Measurements from ENCODE around the gene PCYT2. TPM values are rescaled to one million over a fixed set of nuclear protein-coding genes. Genes with fewer than 3 reads are reported as not detected.

Gene PCYT2
- total and polyA plus RNA-seq, 2 donors (not counting 1 experiment from before 2014, with no cell fraction given) = 33.4 to 34.9 TPM

- TF ChIP-seq EZH2 (IDR thresholded peaks at IDR 0.05; ENCODE audit: borderline replicate concordance, insufficient read depth, low read depth, low read length, poor library complexity, severe bottlenecking) = no peak
- TF ChIP-seq, protein P1, sequence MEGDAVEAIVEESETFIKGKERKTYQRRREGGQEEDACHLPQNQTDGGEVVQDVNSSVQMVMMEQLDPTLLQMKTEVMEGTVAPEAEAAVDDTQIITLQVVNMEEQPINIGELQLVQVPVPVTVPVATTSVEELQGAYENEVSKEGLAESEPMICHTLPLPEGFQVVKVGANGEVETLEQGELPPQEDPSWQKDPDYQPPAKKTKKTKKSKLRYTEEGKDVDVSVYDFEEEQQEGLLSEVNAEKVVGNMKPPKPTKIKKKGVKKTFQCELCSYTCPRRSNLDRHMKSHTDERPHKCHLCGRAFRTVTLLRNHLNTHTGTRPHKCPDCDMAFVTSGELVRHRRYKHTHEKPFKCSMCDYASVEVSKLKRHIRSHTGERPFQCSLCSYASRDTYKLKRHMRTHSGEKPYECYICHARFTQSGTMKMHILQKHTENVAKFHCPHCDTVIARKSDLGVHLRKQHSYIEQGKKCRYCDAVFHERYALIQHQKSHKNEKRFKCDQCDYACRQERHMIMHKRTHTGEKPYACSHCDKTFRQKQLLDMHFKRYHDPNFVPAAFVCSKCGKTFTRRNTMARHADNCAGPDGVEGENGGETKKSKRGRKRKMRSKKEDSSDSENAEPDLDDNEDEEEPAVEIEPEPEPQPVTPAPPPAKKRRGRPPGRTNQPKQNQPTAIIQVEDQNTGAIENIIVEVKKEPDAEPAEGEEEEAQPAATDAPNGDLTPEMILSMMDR (IDR thresholded peaks at IDR 0.05) = no peak
- H3K36me3 ChIP-seq (replicated peaks in 1 of 2; ENCODE audit: control extremely low read depth in 1 of 2, control insufficient read depth in 1 of 2, extremely low read depth in 1 of 2, insufficient read depth in 2 of 2, low read length in 1 of 2) = peaks cover 0 to 6% of the 10 kb centered on the region in 2 experiments
- no peaks in the 10 kb centered on the region for H3K9me3 ChIP-seq (ENCODE audit: control extremely low read depth in 1 of 3, control insufficient read depth in 2 of 3, insufficient read depth in 1 of 3, low read length in 2 of 3)
- peaks cover 37% of the 10 kb centered on the region for H4K20me1 ChIP-seq (ENCODE audit: control insufficient read depth, insufficient read depth, low read length, poor library complexity, severe bottlenecking)
- Mint-ChIP-seq H3K4me3 (peak overlapping the region; percentile 39), H3K4me1 (peaks cover 30% of the 10 kb centered on the region), H3K27ac (peak overlapping the region; percentile 70), H3K27me3 (no peaks in the 10 kb centered on the region), H3K9me3 (ENCODE audit: insufficient read depth) (no peaks in the 10 kb centered on the region)
- peak overlapping the region; percentile 29 for H3K4me2 ChIP-seq (replicated peaks; ENCODE audit: low read depth, low read length, poor library complexity, severe bottlenecking)
- 27% methylated on average over 29 of the region's 32 CpGs for whole genome bisulfite sequencing (ENCODE audit: insufficient coverage)
- no peak overlapping the region for H2AFZ ChIP-seq (ENCODE audit: insufficient read depth, low read depth, low read length, poor library complexity, severe bottlenecking)
- intact Hi-C loops (cut with micrococcal nuclease) = no loop called here
- H3K27ac ChIP-seq (ENCODE audit: low read length in 2 of 2) = no peak overlapping the region
- CTCF ChIA-PET = no interaction called here
- ATAC-seq (ENCODE audit: low read depth) = no peak
- H3K27me3 ChIP-seq (replicated peaks in 1 of 4; ENCODE audit: control extremely low read depth in 1 of 4, control insufficient read depth in 3 of 4, insufficient read depth in 4 of 4, low read length in 3 of 4) = peaks cover 0 to 5% (median 3%) of the 10 kb centered on the region in 4 experiments
- peaks cover 21 to 32% of the 10 kb centered on the region in 2 donors for H3K4me1 ChIP-seq (ENCODE audit: control insufficient read depth in 2 of 2, insufficient read depth in 2 of 2, low read length in 2 of 2)
- H3K4me3 ChIP-seq (ENCODE audit: control extremely low read depth in 1 of 5, extremely low read depth in 1 of 5, insufficient read depth in 1 of 5, low read depth in 2 of 5, low read length in 4 of 5) = no peak overlapping the region
- POLR2A ChIA-PET = no interaction called here
- no peak for DNase-seq
- H3K9ac ChIP-seq (ENCODE audit: low read length) = no peak overlapping the region
- H3K79me2 ChIP-seq (ENCODE audit: control insufficient read depth, insufficient read depth, low read length) = peaks cover 64% of the 10 kb centered on the region
Observed at GRCh38 chr17:81923302-81924260, 12.4 kb upstream of the PCYT2 start.
